HG03280 (cell line): ENCODE data around the gene TMEM114.
A peak's percentile ranks its signal among the peaks of the same experiment; 100 is the strongest.

Source experiments
- ATAC-seq: cut with Tn5 transposase; IDR thresholded peaks from one replicate; pipeline ENCODE4 v1.9.1; 2021; ENCODE audit warnings: mild to moderate bottlenecking, moderate library complexity; ENCODE audit not compliant: unreplicated experiment

TMEM114 gene

DNA sequence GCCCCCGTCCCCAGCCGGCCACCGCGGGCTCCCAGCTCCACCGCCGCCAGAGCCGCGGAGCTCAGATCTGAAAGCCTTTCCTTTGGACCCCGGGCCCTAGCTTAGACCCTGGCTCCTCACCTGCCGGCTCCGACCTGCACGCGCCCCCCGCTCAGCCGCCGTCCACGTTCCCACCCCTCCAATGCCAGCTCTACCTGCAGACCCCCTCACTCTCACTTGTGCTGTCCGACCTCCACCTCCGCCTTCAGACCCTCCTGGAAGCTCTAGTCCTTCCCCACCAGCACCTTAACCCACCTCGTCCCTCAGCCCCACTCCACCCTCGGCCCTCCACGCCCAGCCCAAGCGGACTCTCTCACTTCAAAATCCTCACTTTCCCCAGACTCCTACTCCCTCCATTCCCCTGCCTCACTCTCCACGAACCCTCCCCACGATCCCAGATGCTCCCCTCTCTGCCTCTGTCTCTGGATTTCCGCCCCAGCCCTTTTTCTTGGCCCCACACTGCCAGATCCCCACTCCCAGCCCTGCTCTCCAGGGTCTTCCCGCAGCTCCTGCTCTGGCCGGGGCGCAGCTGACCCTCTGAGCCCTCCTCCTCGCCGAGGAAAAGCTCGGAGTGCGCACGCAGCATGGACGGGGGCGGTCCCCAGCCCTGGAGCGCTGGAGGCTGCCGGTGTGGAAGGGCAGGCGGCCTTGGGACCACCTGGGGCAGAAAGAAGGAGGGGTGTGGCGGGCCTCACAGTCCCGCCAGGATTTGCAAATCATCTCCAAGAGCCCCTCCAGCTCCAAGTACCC is at the start of gene TMEM114:
TMEM114 (minus strand) TSS at position 612 of the 789 bp plus-strand sequence. CDS start 673 bp downstream, outside the sequence.
- ATAC-seq: no peak

GRCh38 chr16:8639694-8640093 is 49.4 kb upstream of the TMEM114 start:
- ATAC-seq: no peak

DNA sequence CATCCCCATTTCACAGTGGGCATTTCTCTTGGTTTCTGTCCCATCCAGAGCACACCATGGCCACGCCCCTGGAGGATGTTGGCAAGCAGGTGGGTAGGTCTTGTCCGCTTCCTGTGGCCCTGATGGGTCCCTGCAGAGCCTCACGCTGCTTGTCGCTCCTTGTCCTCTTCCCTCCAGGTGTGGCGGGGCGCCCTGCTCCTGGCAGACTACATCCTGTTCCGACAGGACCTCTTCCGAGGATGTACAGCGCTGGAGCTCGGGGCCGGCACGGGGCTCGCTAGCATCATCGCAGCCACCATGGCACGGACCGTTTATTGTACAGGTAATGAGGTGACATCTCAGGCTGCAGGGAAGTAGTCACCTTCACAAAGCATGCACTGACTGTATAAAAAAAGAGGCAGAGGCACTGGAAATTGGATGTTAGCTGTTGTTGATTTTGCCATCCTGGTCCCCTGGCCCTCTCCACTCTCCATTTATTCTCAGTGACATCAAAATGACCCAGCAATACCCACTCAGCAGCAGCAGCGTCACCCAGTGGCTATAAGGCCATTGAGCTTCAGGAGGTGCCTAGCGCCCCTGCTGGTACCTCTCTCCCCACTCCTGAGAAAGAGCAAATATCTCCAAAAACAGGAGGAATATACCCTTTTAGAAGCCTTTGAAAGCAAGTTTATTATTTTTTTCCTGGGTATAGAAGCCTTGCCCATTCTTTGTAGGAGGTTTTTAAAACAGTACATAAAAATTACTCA is 44.9 kb upstream of the TMEM114 start:
- no peak for ATAC-seq

GRCh38 chr16:8632675-8633182 is 42.4 kb upstream of the TMEM114 start:
- no peak for ATAC-seq

DNA sequence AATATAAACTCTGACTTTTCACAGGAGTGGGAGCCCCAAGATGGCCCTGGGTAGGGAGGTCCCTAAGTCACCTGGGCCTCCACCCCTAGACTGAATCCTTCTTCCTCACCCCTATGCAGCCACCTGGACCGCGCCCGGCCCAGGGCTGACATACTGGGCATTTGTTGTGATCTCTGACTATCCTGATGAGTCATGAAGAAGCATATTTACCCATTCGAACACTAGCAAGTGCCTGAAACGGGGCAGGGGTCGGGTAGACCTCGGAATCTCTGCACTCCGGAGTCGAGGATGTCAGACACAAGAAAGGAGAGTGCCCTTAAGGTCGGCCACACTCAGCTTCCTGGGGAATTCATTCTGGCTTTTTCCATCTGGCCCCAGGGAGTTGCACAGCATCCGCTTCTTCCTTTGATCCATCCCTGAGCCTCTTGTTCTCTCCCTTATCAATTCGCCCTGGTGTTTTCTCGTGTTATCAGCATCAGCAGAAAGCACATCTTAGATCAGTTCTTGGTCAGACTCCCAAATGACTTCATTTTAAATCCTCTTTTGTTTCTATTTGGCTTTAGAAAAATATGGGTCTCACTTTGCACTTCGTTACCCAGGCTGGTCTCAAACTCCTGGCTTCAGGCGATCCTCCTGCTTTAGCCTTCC is 41.6 kb upstream of the TMEM114 start:
- ATAC-seq: no peak

- no peak for ATAC-seq
These were observed 41.1 kb upstream of the TMEM114 start for GRCh38 chr16:8631373-8631772.

DNA sequence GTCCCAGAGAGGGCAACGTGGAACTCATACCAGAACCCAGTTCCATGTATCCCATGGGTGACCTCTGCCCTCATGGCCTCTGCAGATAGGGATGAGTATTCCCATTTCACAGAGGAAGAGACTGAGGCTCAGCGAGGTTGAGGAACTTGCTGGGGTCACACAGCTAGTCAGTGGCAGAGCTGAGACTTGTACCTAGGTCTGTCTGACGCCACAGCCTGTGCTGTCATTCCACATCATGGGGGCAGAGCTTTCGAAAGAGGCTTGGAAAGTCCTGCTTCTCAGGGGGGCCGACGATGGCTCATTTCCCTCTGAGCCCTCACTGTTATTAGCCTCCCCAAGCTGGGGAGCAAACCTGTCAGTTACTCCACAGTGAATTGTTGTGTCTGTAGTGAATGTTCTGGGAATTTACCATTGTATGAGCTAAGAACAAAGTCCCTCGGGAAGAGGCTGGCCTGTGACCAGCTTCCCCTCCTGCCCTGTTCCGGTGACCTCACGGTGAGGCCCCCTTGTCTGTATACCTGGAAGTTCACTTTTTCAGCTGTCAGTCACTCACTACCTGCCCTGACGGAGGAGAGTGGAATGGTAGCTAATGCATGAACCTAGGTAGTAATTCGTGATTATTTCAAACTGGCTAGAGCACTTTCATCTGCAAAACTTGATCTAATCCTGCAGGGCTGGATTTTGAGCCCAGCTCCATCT is 40.1 kb upstream of the TMEM114 start:
- no peak for ATAC-seq

DNA sequence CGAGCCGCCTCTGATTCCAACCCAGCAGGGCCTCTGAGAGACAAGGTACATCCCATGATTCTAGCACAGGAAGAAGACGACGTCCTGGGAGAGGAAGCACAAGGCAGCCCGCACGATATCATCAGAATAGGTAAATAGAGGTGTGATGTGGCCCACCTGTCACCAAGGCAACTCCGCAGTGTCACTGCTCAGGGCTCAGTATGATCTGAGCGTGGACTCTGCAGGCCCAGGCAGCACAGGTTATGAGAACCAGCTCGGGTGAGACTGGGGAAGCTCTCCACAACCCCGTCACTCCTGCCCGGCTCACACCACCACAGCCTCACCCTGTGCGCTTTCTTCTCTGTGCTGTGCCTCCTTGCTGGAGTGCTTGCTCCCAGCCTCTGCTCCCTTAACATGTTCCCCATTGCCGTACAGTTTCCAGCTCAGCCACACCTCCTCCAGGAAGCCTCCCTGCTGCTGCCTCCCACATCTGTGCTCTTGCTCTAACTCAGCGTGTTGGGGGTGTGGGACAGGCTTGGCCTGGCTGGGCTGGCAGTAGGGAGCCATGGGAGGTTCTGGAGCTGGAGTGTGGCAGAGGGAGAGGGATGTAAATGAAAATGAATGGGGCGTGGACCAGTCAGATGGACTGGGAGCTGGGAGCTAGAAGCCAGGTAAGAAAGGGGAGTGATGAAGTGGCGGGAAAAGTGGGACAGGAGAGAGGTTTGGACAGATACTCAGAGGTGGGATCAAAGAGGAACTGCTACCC is 38.8 kb upstream of the TMEM114 start:
- no peak for ATAC-seq

GRCh38 chr16:8627456-8627855 is 37.1 kb upstream of the TMEM114 start:
- ATAC-seq: no peak

GRCh38 chr16:8626946-8627345 is 36.6 kb upstream of the TMEM114 start:
- no peak for ATAC-seq

- no peak for ATAC-seq
These were observed 35.3 kb upstream of the TMEM114 start for GRCh38 chr16:8625491-8626087.

DNA sequence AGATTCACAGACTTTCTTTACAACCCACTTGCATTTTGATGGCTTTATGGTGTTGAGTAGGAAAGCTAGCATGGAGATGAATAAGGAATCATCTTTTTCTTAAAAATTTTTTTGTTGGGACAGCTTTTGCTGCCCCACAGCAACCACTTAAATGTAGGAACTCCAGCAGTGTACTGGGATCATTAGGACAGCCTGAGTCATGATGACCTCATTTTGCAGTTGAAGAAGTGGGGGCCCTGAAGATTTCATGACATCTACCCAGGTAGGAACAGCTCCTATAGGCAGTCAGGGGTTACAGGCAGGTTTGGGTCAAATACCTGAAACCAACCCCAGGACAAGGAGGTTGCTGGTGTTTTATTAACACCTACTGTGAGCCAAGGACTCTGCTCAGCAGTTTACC is 33.3 kb upstream of the TMEM114 start:
- no peak for ATAC-seq

DNA sequence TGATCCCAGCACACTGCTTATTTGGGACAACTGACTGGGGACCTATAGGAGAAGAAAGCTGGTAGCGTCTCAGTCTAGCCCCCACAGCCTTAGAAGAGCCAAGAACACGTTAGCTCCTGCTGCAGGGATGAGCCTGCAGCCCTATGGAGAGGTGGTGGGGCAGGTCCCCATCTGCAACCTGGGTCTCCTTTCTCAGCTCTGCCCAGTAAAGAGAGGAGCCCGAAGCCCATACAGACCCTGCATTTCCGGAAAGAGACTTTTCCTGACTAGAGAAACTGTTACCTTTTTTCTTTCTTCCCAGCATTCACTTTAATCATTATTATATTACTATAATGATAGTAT is 32.0 kb upstream of the TMEM114 start:
- peak; percentile 5 for ATAC-seq

GRCh38 chr16:8621572-8622314 is 31.4 kb upstream of the TMEM114 start, which contains the start of gene METTL22:
METTL22 (plus strand) TSS chr16:8621698; CDS start chr16:8625666, 3,968 bp downstream.
- ATAC-seq: peak; percentile 89

- no peak for ATAC-seq
These were observed 30.9 kb upstream of the TMEM114 start for GRCh38 chr16:8621222-8621571.

DNA sequence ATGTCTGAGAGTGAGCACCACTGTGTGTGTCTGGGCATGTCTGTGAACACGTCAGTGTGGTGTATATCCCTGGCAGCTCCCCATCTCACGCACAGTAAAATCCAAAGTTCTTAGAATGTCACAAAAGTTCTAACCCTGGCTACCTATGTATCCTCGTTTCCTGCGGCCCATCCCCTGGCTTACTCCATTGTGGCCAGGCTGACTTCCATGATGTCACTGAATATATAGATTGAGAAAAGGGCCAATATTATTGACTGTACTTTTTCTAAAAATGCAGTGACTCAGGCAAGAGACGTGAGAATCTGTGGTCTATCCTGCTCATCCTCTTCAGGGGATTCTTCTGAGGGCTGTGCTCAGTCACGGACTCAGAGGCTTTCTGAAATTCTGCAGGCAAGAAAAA is 30.2 kb upstream of the TMEM114 start:
- no peak for ATAC-seq

DNA sequence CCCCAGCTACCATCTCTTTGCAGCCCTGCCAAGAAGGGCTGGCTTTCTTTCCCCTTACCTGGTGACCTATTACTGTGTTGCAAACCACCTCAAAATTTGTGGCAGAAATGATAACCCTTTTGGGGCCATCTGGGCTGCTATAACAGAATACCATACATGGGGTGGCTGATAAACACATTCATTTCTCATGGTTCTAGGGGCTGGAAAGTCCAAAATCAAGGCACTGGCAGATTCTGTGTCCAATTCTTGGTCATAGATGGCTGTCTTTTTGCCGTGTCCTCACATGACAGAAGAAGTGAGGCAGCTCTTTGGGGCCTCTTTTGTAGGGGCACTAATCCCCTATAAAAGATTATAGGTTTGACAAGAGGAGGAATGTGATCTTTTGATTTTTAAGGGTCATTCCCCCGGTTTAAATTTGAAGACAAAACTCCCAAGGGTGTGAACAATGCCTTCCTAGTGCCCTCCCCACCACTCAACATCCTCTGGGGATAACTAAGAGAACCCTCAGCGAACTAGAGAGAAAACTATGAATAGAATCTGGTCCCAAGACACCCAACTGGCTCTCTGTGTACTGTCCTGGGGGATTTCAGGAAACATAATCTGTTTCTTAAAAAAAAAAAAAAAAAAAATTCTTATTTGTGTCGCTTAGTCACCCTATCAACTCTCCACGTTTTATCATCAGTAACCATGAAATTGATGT is 29.5 kb upstream of the TMEM114 start:
- ATAC-seq: no peak

- no peak for ATAC-seq
These were observed 24.2 kb upstream of the TMEM114 start for GRCh38 chr16:8614435-8615029.
